ENCODE results near the gene RALGAPA2.

Gene RALGAPA2

GRCh38 chr20:20503777-20504530 is 208.5 kb downstream of the RALGAPA2 start:
- Histone ChIP-seq H3K36me3 (ENCODE audit: insufficient read depth, low read length) (peaks cover 16% of the 10 kb centered on the region; the same call in 1 of the 2 replicates), H3K27me3 (ENCODE audit: insufficient read depth, low read length, poor library complexity, severe bottlenecking) (no peaks in the 10 kb centered on the region), H3K9ac (ENCODE audit: low read depth, low read length, poor library complexity, severe bottlenecking) (no peak overlapping the region), H3K4me2 (ENCODE audit: low read depth, low read length, poor library complexity, severe bottlenecking) (no peak overlapping the region), H3K79me2 (ENCODE audit: insufficient read depth, low read length) (no peaks in the 10 kb centered on the region), H3K9me2 (replicated peaks; ENCODE audit: low read depth, low read length) (no peaks in the 10 kb centered on the region), H3F3A (ENCODE audit: low read depth) (no peaks in the 10 kb centered on the region), H3K9me3 (ENCODE audit: insufficient read depth, low read depth, low read length) (no peaks in the 10 kb centered on the region), H3K4me3 (ENCODE audit: low read length, poor library complexity, severe bottlenecking) (no peak overlapping the region), H2AFZ (ENCODE audit: low read length) (no peak overlapping the region), H4K20me1 (ENCODE audit: insufficient read depth, low read length, poor library complexity, severe bottlenecking) (no peaks in the 10 kb centered on the region), H3K4me1 (ENCODE audit: insufficient read depth, low read length, poor library complexity, severe bottlenecking) (peaks cover 7% of the 10 kb centered on the region)
- no peak for TF ChIP-seq EZH2phosphoT487 (IDR thresholded peaks at IDR 0.05; ENCODE audit: borderline replicate concordance)
- no peak for TF ChIP-seq CTCF (conservative IDR thresholded peaks at IDR 0.05; ENCODE audit: low read length)

GRCh38 chr20:20501128-20501527 is 211.3 kb downstream of the RALGAPA2 start:
- Histone ChIP-seq H3K4me3 (ENCODE audit: low read length, poor library complexity, severe bottlenecking) (no peak overlapping the region), H3K36me3 (ENCODE audit: insufficient read depth, low read length) (peaks cover 16% of the 10 kb centered on the region; the same call in 1 of the 2 replicates), H3K9ac (ENCODE audit: low read depth, low read length, poor library complexity, severe bottlenecking) (no peak overlapping the region), H3F3A (ENCODE audit: low read depth) (no peaks in the 10 kb centered on the region), H3K9me3 (ENCODE audit: insufficient read depth, low read depth, low read length) (no peaks in the 10 kb centered on the region), H3K4me1 (ENCODE audit: insufficient read depth, low read length, poor library complexity, severe bottlenecking) (peaks cover 13% of the 10 kb centered on the region), H3K4me2 (ENCODE audit: low read depth, low read length, poor library complexity, severe bottlenecking) (no peak overlapping the region), H4K20me1 (ENCODE audit: insufficient read depth, low read length, poor library complexity, severe bottlenecking) (no peaks in the 10 kb centered on the region), H3K9me2 (replicated peaks; ENCODE audit: low read depth, low read length) (no peaks in the 10 kb centered on the region), H3K27me3 (ENCODE audit: insufficient read depth, low read length, poor library complexity, severe bottlenecking) (no peaks in the 10 kb centered on the region), H3K79me2 (ENCODE audit: insufficient read depth, low read length) (no peaks in the 10 kb centered on the region), H2AFZ (ENCODE audit: low read length) (no peak overlapping the region)
- TF ChIP-seq EZH2phosphoT487 (IDR thresholded peaks at IDR 0.05; ENCODE audit: borderline replicate concordance) (no peak), CTCF (conservative IDR thresholded peaks at IDR 0.05; ENCODE audit: low read length) (no peak)

- Histone ChIP-seq H2AFZ (ENCODE audit: low read length) (no peak overlapping the region), H3K4me1 (ENCODE audit: insufficient read depth, low read length, poor library complexity, severe bottlenecking) (peaks cover 9% of the 10 kb centered on the region), H3K36me3 (ENCODE audit: insufficient read depth, low read length) (peaks cover 16% of the 10 kb centered on the region; the same call in 1 of the 2 replicates), H3K79me2 (ENCODE audit: insufficient read depth, low read length) (no peaks in the 10 kb centered on the region), H3K9ac (ENCODE audit: low read depth, low read length, poor library complexity, severe bottlenecking) (no peak overlapping the region), H3K4me3 (ENCODE audit: low read length, poor library complexity, severe bottlenecking) (no peak overlapping the region), H3K9me2 (replicated peaks; ENCODE audit: low read depth, low read length) (no peaks in the 10 kb centered on the region), H3K9me3 (ENCODE audit: insufficient read depth, low read depth, low read length) (no peaks in the 10 kb centered on the region), H3K27me3 (ENCODE audit: insufficient read depth, low read length, poor library complexity, severe bottlenecking) (no peaks in the 10 kb centered on the region), H3K4me2 (ENCODE audit: low read depth, low read length, poor library complexity, severe bottlenecking) (no peak overlapping the region), H3F3A (ENCODE audit: low read depth) (no peaks in the 10 kb centered on the region), H4K20me1 (ENCODE audit: insufficient read depth, low read length, poor library complexity, severe bottlenecking) (no peaks in the 10 kb centered on the region)
- TF ChIP-seq CTCF (conservative IDR thresholded peaks at IDR 0.05; ENCODE audit: low read length) (no peak), EZH2phosphoT487 (IDR thresholded peaks at IDR 0.05; ENCODE audit: borderline replicate concordance) (no peak)
These were observed 212.1 kb downstream of the RALGAPA2 start for GRCh38 chr20:20500312-20500711.
